Common myeloid progenitor, CD34-positive (primary cell): ENCODE results near the gene TTYH3.

ENCODE experiments used
- CTCF ChIA-PET: fragments of 350-600 bp; sonication (Branson Sonifier 250); formaldehyde crosslinking; loops from one replicate; lab custom pipeline; 2021; ENCODE audit warnings: antibody characterized with exemption; lab: Charles Lee
- POLR2A ChIA-PET: fragments of 350-600 bp; sonication (Branson Sonifier 250); formaldehyde crosslinking; loops from one replicate; lab custom pipeline; 2021; ENCODE audit warnings: antibody characterized with exemption; lab: Charles Lee
- DNase-seq, 3 donors: peaks; one replicate each; pipeline versions ENCODE4 v3.0.0 to v3.0.0-alpha.2; 2013
- H3K27ac ChIP-seq, 2 experiments: 1 replicate in 1 of 2; 2 replicates in 1 of 2; pipeline ENCODE4 v1.7.0; 2013; ENCODE audit warnings: inconsistent platforms in 2 of 2, low read length in 2 of 2, mild to moderate bottlenecking in 2 of 2, low read depth in 1 of 2, moderate library complexity in 1 of 2; ENCODE audit not compliant: severe bottlenecking in 2 of 2, insufficient read depth in 1 of 2, poor library complexity in 1 of 2
- H3K27me3 ChIP-seq, 5 experiments: replicated peaks in 2 of 5; 1 replicate in 3 of 5; 2 replicates in 2 of 5; pipeline versions ENCODE4 v1.6.1 to v1.7.0; 2013; ENCODE audit warnings: low read length in 4 of 5, mild to moderate bottlenecking in 2 of 5, moderate library complexity in 2 of 5, inconsistent platforms in 1 of 5; ENCODE audit not compliant: insufficient read depth in 5 of 5, control insufficient read depth in 4 of 5
- H3K36me3 ChIP-seq, 4 experiments: 1 replicate in 2 of 4; 2 replicates in 2 of 4; pipeline versions ENCODE4 v1.6.1 to v1.7.0; 2013; ENCODE audit warnings: low read length in 3 of 4, control low read depth in 1 of 4, mild to moderate bottlenecking in 1 of 4; ENCODE audit not compliant: control insufficient read depth in 4 of 4, insufficient read depth in 4 of 4
- H3K4me1 ChIP-seq, 4 experiments: 1 replicate in 3 of 4; 2 replicates in 1 of 4; pipeline versions ENCODE4 v1.6.1 to v1.7.1; 2013; ENCODE audit warnings: low read length in 3 of 4, mild to moderate bottlenecking in 3 of 4, control low read depth in 1 of 4, inconsistent platforms in 1 of 4, moderate library complexity in 1 of 4; ENCODE audit not compliant: control insufficient read depth in 4 of 4, insufficient read depth in 4 of 4; ENCODE audit errors: control extremely low read depth in 1 of 4
- H3K4me3 ChIP-seq, 7 experiments: 1 replicate in 4 of 7; 2 replicates in 3 of 7; pipeline versions ENCODE4 v1.5.1 to v1.7.0; 2013; ENCODE audit warnings: mild to moderate bottlenecking in 7 of 7, low read length in 6 of 7, moderate library complexity in 6 of 7, inconsistent platforms in 2 of 7, low read depth in 2 of 7, control low read depth in 1 of 7; ENCODE audit not compliant: insufficient read depth in 4 of 7, control insufficient read depth in 1 of 7; ENCODE audit errors: extremely low read depth in 1 of 7
- H3K9me3 ChIP-seq, 5 experiments: 1 replicate in 4 of 5; 2 replicates in 1 of 5; pipeline versions ENCODE4 v1.6.1 to v1.7.1; 2013; ENCODE audit warnings: low read length in 4 of 5, mild to moderate bottlenecking in 2 of 5, inconsistent platforms in 1 of 5, low read depth in 1 of 5, moderate library complexity in 1 of 5; ENCODE audit not compliant: control insufficient read depth in 4 of 5, insufficient read depth in 2 of 5; ENCODE audit errors: control extremely low read depth in 1 of 5
- WGBS: methylation state at CpG from one replicate; pipeline ENCODE4 v1.1.5; 2013; ENCODE audit not compliant: insufficient coverage; 5-methylcytosine and 5-hydroxymethylcytosine counted together

TTYH3 gene

DNA sequence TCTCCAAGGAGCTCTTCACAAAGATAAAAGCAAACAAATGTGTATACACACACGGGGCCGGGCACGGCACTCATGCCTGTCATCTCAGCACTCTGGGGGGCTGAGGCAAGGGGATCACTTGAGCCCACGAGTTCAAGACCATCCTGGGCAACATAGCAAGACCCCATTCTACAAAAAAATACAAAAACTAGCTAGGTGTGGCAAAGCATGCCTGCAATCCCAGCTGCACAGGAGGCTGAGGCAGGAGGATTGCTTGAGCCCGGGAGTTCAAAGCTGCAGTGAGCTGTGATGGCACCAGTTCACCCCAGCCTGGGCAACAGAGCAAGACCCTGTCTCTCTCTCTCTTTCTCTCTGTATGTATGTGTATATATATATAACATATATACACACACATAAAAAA lies 22.3 kb downstream of the TTYH3 start:
- 100% methylated on average over 4 of the region's 5 CpGs for whole genome bisulfite sequencing
- POLR2A ChIA-PET, result no interaction called here
- CTCF ChIA-PET, result interaction anchor here (0.6 to 6.5 kb wide), 7 partner anchors 10 to 94 kb away, joined by 3 to 33 read pairs (median 4); no protein-coding TSS in a partner anchor

DNA sequence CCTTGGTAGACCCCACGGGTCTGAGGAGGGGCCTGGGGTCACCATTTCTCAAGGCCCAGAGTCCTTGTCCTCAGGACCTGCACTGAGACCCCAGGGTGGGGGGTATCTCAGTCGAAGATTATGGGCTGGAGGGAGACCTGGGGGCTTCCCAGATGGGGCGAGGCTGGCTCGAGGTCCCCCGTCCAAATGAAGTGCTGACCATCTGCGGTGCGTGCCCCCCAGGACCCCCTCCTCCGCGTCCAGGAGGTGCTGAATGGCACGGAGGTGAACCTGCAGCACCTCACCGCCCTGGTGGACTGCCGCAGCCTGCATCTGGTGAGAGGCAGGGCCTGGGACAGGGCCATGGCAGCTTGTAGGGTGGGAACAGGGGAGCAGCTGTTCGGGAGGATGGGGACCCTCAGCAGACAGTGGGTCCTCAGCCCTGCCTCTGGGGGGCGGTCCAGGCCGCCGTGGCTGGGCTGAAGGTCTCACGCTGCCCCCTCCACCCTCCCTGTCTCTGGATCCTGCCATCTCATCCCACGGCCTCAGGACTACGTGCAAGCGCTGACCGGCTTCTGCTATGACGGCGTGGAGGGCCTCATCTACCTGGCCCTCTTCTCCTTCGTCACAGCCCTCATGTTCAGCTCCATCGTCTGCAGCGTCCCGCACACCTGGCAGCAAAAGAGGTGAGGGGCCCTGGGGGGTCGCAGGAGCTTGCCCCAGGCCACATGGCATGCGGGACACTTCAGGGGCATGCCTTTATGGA lies 24.3 kb downstream of the TTYH3 start:
- H3K4me1 ChIP-seq, result peaks cover 0 to 4% (median 0%) of the 10 kb centered on the region in 4 experiments
- ChIA-PET CTCF (interaction anchor here (0.7 to 6.5 kb wide), 8 partner anchors 12 to 186 kb away, joined by 3 to 33 read pairs (median 4); no protein-coding TSS in a partner anchor), POLR2A (interaction anchor here (0.9 kb wide), 1 partner anchor 47 kb away, joined by 3 read pairs; no protein-coding TSS in a partner anchor)
- H3K27ac ChIP-seq, result no peak overlapping the region
- H3K27me3 ChIP-seq, result no peaks in the 10 kb centered on the region
- H3K4me3 ChIP-seq, result no peak overlapping the region
- H3K36me3 ChIP-seq, result peaks cover 4 to 65% (median 43%) of the 10 kb centered on the region in 4 experiments
- H3K9me3 ChIP-seq, result no peaks in the 10 kb centered on the region
- no peak for DNase-seq
- WGBS, result 96% methylated on average over 27 of the region's 29 CpGs

More for the DNA sequence above, 22.3 kb downstream of the TTYH3 start:
- Histone ChIP-seq H3K9me3 (no peaks in the 10 kb centered on the region), H3K4me3 (no peak overlapping the region), H3K4me1 (peaks cover 0 to 4% (median 0%) of the 10 kb centered on the region in 4 experiments), H3K27me3 (no peaks in the 10 kb centered on the region), H3K36me3 (peaks cover 4 to 70% (median 45%) of the 10 kb centered on the region in 4 experiments), H3K27ac (no peak overlapping the region)
- no peak for DNase-seq

DNA sequence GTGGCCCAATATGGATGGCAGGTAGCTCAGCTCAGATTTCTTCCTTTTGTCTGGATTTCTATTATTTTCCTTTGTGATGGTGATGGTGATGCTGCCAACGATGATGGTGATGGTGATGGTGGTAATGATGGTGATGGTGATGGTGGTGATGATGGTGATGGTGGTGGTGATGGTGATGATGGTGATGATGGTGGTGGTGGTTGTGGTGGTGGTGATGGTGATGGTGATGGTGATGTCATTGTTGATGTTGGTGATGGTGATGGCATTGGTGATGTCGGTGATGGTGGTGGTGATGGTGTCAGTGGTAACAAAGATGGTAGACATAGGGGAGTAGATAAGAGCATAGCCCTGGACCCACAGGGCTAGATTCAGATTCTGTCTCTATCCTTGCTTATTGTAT lies 25.4 kb downstream of the TTYH3 start:
- 0% methylated on average over 1 of the region's 2 CpGs for WGBS
- POLR2A ChIA-PET, result no interaction called here
- Histone ChIP-seq H3K27ac (no peak overlapping the region), H3K4me1 (peaks cover 0 to under 1% (median 0%) of the 10 kb centered on the region in 4 experiments), H3K4me3 (no peak overlapping the region), H3K36me3 (peaks cover 4 to 70% (median 43%) of the 10 kb centered on the region in 4 experiments), H3K27me3 (no peaks in the 10 kb centered on the region), H3K9me3 (no peaks in the 10 kb centered on the region)
- CTCF ChIA-PET, result interaction anchor here (1.0 to 6.5 kb wide), 5 partner anchors 8 to 43 kb away, joined by 3 to 33 read pairs (median 4); no protein-coding TSS in a partner anchor
- DNase-seq, result no peak

DNA sequence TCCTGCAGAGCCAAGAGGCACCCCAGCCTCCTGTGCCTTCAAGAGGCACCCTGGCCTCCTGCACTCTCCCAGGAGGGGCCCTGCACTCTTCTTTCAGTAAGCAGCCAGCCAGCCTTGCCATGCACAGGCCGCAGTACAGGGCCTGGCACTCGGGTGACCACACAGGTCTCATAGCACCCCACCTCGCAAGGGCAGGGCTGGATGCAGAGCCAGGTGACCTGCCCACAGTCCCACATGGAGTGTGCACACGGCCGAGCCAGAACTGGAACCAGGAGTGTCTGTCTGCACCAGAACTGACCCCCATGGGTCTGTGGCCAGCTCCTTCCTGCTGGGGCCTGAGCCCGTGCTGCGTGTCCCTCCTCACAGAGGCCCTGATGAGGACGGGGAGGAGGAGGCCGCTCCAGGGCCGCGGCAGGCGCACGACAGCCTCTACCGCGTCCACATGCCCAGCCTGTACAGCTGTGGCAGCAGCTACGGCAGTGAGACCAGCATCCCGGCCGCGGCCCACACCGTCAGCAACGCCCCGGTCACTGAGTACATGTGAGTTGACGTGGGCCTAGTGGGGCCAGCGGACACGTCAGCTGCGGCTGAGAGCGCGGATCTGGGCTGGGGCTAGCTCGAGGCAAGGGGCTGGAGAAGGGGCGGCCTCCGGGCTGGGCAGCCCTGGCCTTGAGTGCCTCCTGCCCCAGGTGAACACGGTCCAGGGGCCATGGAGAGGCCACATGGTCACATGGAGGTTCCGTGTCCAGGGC lies 26.3 kb downstream of the TTYH3 start:
- Histone ChIP-seq H3K27me3 (no peaks in the 10 kb centered on the region), H3K4me1 (no peaks in the 10 kb centered on the region), H3K36me3 (peaks cover 4 to 67% (median 44%) of the 10 kb centered on the region in 4 experiments), H3K27ac (no peak overlapping the region), H3K9me3 (no peaks in the 10 kb centered on the region), H3K4me3 (no peak overlapping the region)
- CTCF ChIA-PET, result interaction anchor here (1.0 to 1.7 kb wide), 7 partner anchors 9 to 180 kb away, joined by 3 to 5 read pairs (median 4); no protein-coding TSS in a partner anchor
- POLR2A ChIA-PET, result interaction anchor here (1.2 kb wide), 1 partner anchor 13 kb away, joined by 4 read pairs; no protein-coding TSS in a partner anchor
- DNase-seq, result no peak
- 98% methylated on average over 25 of the region's 33 CpGs for WGBS

DNA sequence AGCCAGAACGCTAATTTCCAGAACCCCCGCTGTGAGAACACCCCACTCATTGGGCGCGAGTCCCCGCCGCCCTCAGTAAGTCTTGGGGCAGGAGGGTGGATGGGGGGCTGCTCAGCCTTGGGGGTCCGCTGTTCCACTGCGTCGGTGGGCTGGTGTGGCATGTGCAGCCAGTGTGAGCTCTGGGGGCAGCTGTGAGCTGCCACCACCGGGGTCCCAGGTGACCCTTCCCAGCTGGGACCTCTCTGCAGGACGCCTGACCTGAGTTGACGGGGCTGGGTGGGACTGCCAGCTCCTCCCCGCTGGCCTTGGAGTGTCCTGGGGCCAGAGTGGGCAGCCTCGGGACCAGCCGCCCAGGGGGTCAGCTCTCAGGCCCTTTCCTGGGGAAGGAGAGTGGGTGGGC lies 27.2 kb downstream of the TTYH3 start:
- Histone ChIP-seq H3K27ac (no peak overlapping the region), H3K36me3 (peaks cover 4 to 65% (median 42%) of the 10 kb centered on the region in 4 experiments), H3K4me3 (no peak overlapping the region), H3K27me3 (no peaks in the 10 kb centered on the region), H3K4me1 (no peaks in the 10 kb centered on the region), H3K9me3 (no peaks in the 10 kb centered on the region)
- DNase-seq, result no peak
- ChIA-PET CTCF (interaction anchor here (1.0 to 1.8 kb wide), 7 partner anchors 12 to 181 kb away, joined by 3 to 5 read pairs (median 5); no protein-coding TSS in a partner anchor), POLR2A (interaction anchor here (1.2 kb wide), 1 partner anchor 14 kb away, joined by 4 read pairs; no protein-coding TSS in a partner anchor)
- 100% methylated on average over 11 of the region's 15 CpGs for WGBS

DNA sequence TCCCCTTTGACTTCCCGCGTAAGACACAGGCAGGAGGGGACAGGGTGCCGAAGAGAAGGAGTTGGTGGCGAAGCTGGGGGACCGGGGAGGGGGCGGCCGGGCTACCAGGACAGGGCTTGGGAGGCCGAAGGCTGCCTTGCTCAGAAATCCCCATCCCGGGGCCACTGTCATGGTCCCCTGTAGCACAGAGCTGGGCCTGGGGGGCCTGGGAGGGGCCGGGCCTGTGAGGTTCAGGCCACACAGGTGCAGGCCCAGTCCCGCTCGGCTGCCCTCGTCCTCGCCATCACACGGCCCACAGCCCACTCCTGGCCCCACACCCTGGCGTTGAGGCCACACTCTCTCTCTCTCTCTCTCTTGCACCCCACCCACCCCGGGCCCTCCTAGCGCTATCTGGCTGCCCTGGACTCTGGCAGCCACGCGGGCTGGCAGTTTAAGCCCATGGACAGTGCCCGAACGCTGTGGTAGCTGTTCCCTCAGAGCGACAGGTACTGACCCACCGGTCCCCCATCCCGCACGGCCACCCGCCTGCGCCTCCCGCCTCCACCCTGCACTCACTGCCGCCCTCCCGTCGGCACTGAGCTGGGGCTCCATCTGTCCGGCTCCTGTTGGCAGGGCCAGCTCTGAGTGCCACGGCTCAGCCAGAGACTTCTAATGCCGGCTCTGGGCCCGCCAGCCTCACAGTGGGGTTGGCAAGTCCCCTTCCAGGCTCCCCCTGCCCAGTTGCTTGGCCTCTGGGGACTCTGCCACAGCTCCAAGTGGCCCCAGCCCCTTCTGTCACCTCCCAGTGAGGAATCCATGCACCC lies 28.0 kb downstream of the TTYH3 start:
- peaks cover 4 to 64% (median 41%) of the 10 kb centered on the region in 4 experiments for H3K36me3 ChIP-seq
- H3K4me1 ChIP-seq, result no peaks in the 10 kb centered on the region
- 94% methylated on average over 27 of the region's 36 CpGs for WGBS
- CTCF ChIA-PET, result interaction anchor here (1.0 to 1.8 kb wide), 8 partner anchors 11 to 181 kb away, joined by 3 to 5 read pairs (median 4); no protein-coding TSS in a partner anchor
- H3K9me3 ChIP-seq, result no peaks in the 10 kb centered on the region
- no peaks in the 10 kb centered on the region for H3K27me3 ChIP-seq
- POLR2A ChIA-PET, result no interaction called here
- H3K27ac ChIP-seq, result no peak overlapping the region
- DNase-seq, result no peak
- no peak overlapping the region for H3K4me3 ChIP-seq
